Measurements from ENCODE around the gene MCM9.

DNA sequence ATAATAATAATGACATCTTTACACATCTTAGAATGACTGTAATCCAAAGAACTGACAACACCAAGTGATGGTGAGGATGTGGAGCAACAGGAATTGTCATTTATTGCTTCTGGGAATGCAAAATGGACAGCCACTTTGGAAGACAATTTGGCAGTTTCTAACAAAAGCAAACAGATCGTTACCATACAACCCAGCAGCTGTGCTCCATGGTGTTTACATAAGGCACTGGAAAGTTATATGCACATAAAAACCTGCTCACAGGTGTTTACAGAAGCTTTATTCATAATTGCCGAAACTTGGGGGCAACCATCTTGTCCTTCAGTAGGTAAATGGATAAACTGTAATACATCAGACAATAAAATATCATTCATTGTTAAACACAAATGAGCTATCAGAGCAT, 59.3 kb downstream of the MCM9 start:
- TF ChIP-seq, protein P1, sequence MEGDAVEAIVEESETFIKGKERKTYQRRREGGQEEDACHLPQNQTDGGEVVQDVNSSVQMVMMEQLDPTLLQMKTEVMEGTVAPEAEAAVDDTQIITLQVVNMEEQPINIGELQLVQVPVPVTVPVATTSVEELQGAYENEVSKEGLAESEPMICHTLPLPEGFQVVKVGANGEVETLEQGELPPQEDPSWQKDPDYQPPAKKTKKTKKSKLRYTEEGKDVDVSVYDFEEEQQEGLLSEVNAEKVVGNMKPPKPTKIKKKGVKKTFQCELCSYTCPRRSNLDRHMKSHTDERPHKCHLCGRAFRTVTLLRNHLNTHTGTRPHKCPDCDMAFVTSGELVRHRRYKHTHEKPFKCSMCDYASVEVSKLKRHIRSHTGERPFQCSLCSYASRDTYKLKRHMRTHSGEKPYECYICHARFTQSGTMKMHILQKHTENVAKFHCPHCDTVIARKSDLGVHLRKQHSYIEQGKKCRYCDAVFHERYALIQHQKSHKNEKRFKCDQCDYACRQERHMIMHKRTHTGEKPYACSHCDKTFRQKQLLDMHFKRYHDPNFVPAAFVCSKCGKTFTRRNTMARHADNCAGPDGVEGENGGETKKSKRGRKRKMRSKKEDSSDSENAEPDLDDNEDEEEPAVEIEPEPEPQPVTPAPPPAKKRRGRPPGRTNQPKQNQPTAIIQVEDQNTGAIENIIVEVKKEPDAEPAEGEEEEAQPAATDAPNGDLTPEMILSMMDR (tag by site-specific recombination; IDR thresholded peaks at IDR 0.05): no peak
- TF ChIP-seq ZNF558 (tag by site-specific recombination; IDR thresholded peaks at IDR 0.05) (no peak), YY1 (tag by site-specific recombination; IDR thresholded peaks at IDR 0.05) (no peak)
- TF ChIP-seq, protein P2, sequence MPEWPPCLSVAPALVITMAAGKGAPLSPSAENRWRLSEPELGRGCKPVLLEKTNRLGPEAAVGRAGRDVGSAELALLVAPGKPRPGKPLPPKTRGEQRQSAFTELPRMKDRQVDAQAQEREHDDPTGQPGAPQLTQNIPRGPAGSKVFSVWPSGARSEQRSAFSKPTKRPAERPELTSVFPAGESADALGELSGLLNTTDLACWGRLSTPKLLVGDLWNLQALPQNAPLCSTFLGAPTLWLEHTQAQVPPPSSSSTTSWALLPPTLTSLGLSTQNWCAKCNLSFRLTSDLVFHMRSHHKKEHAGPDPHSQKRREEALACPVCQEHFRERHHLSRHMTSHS (tag by site-specific recombination; IDR thresholded peaks at IDR 0.05): no peak
- TF ChIP-seq, protein P3, sequence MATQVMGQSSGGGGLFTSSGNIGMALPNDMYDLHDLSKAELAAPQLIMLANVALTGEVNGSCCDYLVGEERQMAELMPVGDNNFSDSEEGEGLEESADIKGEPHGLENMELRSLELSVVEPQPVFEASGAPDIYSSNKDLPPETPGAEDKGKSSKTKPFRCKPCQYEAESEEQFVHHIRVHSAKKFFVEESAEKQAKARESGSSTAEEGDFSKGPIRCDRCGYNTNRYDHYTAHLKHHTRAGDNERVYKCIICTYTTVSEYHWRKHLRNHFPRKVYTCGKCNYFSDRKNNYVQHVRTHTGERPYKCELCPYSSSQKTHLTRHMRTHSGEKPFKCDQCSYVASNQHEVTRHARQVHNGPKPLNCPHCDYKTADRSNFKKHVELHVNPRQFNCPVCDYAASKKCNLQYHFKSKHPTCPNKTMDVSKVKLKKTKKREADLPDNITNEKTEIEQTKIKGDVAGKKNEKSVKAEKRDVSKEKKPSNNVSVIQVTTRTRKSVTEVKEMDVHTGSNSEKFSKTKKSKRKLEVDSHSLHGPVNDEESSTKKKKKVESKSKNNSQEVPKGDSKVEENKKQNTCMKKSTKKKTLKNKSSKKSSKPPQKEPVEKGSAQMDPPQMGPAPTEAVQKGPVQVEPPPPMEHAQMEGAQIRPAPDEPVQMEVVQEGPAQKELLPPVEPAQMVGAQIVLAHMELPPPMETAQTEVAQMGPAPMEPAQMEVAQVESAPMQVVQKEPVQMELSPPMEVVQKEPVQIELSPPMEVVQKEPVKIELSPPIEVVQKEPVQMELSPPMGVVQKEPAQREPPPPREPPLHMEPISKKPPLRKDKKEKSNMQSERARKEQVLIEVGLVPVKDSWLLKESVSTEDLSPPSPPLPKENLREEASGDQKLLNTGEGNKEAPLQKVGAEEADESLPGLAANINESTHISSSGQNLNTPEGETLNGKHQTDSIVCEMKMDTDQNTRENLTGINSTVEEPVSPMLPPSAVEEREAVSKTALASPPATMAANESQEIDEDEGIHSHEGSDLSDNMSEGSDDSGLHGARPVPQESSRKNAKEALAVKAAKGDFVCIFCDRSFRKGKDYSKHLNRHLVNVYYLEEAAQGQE (tag by site-specific recombination; IDR thresholded peaks at IDR 0.05): no peak
